ENCODE data around the gene ZNF541.

- TF ChIP-seq EZH2 (IDR thresholded peaks at IDR 0.05): no peak
- TF ChIP-seq POLR2AphosphoS5 (IDR thresholded peaks at IDR 0.05; ENCODE audit: borderline replicate concordance, low read depth, low read length): no peak
Measured at GRCh38 chr19:47542030-47542475, 30.9 kb downstream of the ZNF541 start.

All from SK-N-MC (cell line).